Type B pancreatic cell (in vitro differentiated cells): Measurements from ENCODE around the gene DMKN. TPM values are rescaled to one million over a fixed set of nuclear protein-coding genes. Genes with fewer than 3 reads are reported as not detected.

Source experiments
- DNase-seq: peaks from one replicate; pipeline ENCODE4 v3.0.0; 2021; ENCODE audit warnings: mixed read lengths; ENCODE audit not compliant: unreplicated experiment; ENCODE audit errors: extremely low spot score
- H3K27ac Mint-ChIP-seq: 2 replicates; pipeline ENCODE4 v1.8.0; 2021; ENCODE audit warnings: mild to moderate bottlenecking, mixed read lengths
- H3K27me3 Mint-ChIP-seq: 2 replicates; pipeline ENCODE4 v1.8.0; 2021; ENCODE audit warnings: mixed read lengths
- H3K36me3 Mint-ChIP-seq: 2 replicates; pipeline ENCODE4 v1.8.0; 2021; ENCODE audit warnings: mixed read lengths
- H3K4me1 Mint-ChIP-seq: one replicate; pipeline ENCODE4 v1.8.0; 2021; ENCODE audit warnings: mixed read lengths; ENCODE audit not compliant: unreplicated experiment
- H3K4me3 Mint-ChIP-seq: 2 replicates; pipeline ENCODE4 v1.8.0; 2021; ENCODE audit warnings: mild to moderate bottlenecking, mixed read lengths
- H3K9me3 Mint-ChIP-seq: 2 replicates; pipeline ENCODE4 v1.8.0; 2021; ENCODE audit warnings: mixed read lengths
- total RNA-seq: library from RNA; stranded (reverse); gene quantifications from 2 replicates; pipeline ENCODE4 v1.2.1, GENCODE V29; 2021; ENCODE audit warnings: low replicate concordance
- TF ChIP-seq, protein P1 (sequence below): fragments of 200-600 bp; sonication (generic); conservative IDR thresholded peaks from 2 replicates; pipeline ENCODE4 v1.5.0; 2021; ENCODE audit warnings: antibody characterized with exemption, mild to moderate bottlenecking

Gene DMKN
- total RNA-seq, 1 donor from 2014 or later, result 70.9 TPM

DNA sequence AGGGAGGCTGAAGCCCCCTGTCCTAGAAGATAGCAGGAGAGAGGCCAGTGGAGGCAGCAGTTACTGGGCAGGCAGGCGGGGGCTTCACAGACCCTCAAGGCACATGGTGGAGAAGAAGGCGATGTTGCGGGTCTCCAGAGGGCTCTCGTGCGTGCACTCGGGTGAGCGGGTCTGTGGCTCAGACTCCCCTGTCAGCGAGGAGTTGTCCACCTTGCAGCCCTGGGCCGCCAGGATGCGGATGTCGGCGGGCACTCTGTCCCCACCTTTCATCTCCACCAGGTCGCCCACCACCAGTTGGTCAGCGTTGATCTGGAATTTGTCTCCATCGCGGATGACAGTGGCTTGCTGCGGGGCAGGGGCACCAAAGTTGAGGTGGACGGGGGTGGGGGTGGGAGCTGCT is 46.8 kb upstream of the DMKN start:
- no peak for DNase-seq
- peaks cover 4% of the 10 kb centered on the region for H3K4me1 Mint-ChIP-seq
- H3K27ac Mint-ChIP-seq, result no peak overlapping the region
- H3K9me3 Mint-ChIP-seq, result no peaks in the 10 kb centered on the region
- peaks cover 57% of the 10 kb centered on the region for H3K27me3 Mint-ChIP-seq
- no peaks in the 10 kb centered on the region for H3K36me3 Mint-ChIP-seq
- TF ChIP-seq, protein P1, sequence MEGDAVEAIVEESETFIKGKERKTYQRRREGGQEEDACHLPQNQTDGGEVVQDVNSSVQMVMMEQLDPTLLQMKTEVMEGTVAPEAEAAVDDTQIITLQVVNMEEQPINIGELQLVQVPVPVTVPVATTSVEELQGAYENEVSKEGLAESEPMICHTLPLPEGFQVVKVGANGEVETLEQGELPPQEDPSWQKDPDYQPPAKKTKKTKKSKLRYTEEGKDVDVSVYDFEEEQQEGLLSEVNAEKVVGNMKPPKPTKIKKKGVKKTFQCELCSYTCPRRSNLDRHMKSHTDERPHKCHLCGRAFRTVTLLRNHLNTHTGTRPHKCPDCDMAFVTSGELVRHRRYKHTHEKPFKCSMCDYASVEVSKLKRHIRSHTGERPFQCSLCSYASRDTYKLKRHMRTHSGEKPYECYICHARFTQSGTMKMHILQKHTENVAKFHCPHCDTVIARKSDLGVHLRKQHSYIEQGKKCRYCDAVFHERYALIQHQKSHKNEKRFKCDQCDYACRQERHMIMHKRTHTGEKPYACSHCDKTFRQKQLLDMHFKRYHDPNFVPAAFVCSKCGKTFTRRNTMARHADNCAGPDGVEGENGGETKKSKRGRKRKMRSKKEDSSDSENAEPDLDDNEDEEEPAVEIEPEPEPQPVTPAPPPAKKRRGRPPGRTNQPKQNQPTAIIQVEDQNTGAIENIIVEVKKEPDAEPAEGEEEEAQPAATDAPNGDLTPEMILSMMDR, result no peak
- no peak overlapping the region for H3K4me3 Mint-ChIP-seq

DNA sequence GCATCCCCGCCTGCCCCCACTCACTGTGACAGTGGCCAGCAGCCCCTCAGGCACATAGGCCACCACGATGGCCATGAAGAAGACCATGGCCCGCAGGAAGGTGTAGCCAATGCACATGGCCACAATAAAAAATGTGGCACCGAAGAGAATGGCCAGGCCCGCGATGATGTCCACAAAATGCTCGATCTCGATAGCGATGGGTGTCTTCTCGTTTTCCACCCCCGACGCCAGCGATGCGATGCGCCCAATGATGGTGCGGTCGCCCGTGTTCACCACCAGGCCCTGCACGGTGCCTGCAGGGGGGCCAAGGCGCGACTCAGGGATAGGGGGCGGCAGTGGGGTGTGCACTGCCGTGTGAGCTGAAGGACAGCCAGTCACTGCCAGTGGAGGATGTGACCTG is 46.3 kb upstream of the DMKN start:
- Mint-ChIP-seq H3K27me3 (peaks cover 57% of the 10 kb centered on the region), H3K36me3 (no peaks in the 10 kb centered on the region), H3K4me3 (no peak overlapping the region), H3K9me3 (no peaks in the 10 kb centered on the region), H3K4me1 (peaks cover 4% of the 10 kb centered on the region), H3K27ac (no peak overlapping the region)
- TF ChIP-seq, protein P1, result no peak
- no peak for DNase-seq

DNA sequence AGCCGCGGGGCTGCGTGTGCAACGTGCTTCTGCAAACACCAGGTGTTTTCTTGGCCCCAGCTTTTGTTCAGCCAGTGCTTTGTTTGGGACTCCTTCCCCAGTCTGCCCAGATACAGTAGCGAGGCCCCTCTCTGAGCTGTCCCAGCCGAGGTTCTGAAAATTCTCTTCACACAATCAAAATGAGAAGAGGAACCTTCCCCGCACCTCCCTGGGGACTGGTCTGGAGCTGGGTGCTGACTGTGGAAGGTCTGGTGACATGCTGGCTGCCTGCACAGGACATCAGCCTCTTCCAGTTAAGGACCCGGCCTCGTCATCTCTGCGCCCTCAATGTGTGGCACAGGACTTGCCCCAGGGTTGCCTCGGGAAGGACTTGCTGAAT is 45.8 kb upstream of the DMKN start:
- no peaks in the 10 kb centered on the region for H3K36me3 Mint-ChIP-seq
- TF ChIP-seq, protein P1, result no peak
- H3K4me3 Mint-ChIP-seq, result no peak overlapping the region
- peaks cover 59% of the 10 kb centered on the region for H3K27me3 Mint-ChIP-seq
- no peak for DNase-seq
- H3K9me3 Mint-ChIP-seq, result no peaks in the 10 kb centered on the region
- H3K27ac Mint-ChIP-seq, result no peak overlapping the region
- peaks cover 4% of the 10 kb centered on the region for H3K4me1 Mint-ChIP-seq

DNA sequence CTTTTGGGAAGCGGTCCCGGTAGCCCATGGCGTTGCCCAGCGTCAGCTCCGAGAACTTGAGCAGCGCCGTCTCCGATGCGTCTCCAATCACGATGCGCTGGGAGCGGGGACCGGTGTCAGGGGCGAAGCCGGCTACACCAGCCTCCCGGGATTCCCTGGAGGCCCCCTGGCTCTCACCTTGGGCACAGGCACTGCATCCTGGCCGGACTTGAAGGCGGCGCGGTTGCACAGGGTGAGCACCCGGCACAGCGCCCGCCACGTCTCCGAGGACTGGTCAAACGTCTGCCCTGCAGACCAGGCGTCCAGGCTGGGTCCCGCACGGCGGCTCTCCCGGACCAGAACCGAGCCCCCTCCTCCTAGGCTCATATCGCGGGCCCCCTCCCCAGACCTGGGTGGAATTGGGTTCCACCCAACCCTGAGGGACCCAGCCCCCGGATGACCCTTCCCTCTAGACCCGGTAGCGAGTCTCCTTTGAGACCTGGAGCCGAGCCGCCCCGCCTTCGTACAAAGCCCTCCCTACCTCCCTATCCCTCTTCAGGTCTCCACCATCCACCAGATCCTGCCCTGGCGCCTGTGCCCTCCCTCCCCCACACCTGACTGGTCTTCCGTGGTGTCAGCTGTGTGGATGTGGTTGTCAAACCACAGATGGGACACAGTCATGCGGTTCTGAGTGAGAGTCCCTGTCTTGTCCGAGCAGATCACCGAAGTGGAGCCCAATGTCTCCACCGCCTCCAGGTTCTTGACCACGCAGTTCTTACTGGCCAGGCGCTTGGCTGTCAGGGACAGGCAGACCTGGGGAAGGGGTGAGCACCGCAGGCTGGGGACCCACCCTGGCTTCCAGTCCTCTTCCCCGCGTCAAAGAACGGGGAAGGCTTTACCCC is 45.2 kb upstream of the DMKN start:
- H3K9me3 Mint-ChIP-seq, result no peaks in the 10 kb centered on the region
- H3K36me3 Mint-ChIP-seq, result no peaks in the 10 kb centered on the region
- peaks cover 62% of the 10 kb centered on the region for H3K27me3 Mint-ChIP-seq
- TF ChIP-seq, protein P1, result no peak
- peaks cover 4% of the 10 kb centered on the region for H3K4me1 Mint-ChIP-seq
- peak overlapping the region; percentile 76 for H3K4me3 Mint-ChIP-seq
- no peak for DNase-seq
- H3K27ac Mint-ChIP-seq, result no peak overlapping the region

DNA sequence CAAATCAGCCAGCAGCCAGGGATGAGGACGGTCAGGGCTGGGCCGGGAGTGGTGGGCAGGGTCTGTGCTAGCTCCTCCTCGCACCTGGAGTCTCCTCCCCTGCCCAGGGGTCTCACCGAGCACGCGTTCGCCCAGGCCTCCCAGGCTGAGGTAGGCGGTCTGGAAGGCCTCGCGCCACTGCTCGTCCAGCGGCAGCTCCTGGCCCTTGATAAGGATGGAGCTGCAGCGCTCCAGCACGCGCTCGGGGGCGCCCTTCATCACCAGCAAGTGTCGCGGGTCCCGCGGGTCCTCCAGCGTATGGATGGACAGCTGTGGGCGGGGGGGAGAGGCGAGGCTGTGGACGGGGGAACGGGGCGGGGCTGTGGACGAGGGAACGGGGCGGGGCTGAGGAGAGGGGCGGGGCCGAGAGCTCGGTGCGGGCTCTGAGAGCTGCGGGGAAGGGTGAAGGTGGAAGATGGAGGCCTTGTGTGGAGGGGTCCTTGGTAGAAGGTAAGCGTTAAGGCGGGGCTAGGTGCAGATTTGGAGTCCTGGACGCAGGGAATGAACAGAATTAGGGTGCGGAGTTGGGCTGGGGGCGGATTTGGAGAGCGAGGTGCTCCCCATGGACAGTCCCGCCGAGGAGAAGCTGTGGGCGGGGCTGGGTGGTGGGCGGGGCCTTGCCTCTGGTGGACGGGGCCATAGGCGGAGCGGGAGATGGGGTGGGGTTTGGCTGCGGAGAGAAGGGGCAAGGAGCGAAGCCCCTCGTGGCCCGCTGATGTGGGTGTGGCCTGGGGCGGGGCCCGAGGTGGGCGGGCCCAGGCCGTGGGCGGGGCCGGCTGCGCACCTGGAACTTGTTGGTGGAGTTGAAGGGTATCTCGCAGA is 44.3 kb upstream of the DMKN start:
- H3K36me3 Mint-ChIP-seq, result no peaks in the 10 kb centered on the region
- no peaks in the 10 kb centered on the region for H3K9me3 Mint-ChIP-seq
- H3K27me3 Mint-ChIP-seq, result peaks cover 64% of the 10 kb centered on the region
- H3K4me3 Mint-ChIP-seq, result peak overlapping the region; percentile 93
- TF ChIP-seq, protein P1, result peak; percentile 13
- peak overlapping the region; percentile 77 for H3K27ac Mint-ChIP-seq
- H3K4me1 Mint-ChIP-seq, result peaks cover 4% of the 10 kb centered on the region
- peak; percentile 89 for DNase-seq
